GM12864 (cell line): ENCODE measurements around the gene CYB5RL.

Experiments
- DNase-seq: peaks from one replicate; pipeline ENCODE4 v3.0.0-alpha.2; 2011; ENCODE audit warnings: low read depth
- H3K4me3 ChIP-seq: 2 replicates; pipeline ENCODE4 v1.5.1; 2011; ENCODE audit warnings: mild to moderate bottlenecking, low read depth, low read length, control low read depth
- TF ChIP-seq, protein P1 (sequence below): IDR thresholded peaks from 2 replicates; pipeline ENCODE4 v1.5.1; 2011; ENCODE audit warnings: low read depth, mild to moderate bottlenecking, moderate library complexity, low read length, control low read depth, inconsistent platforms; ENCODE audit errors: missing control alignments

The CYB5RL gene

DNA sequence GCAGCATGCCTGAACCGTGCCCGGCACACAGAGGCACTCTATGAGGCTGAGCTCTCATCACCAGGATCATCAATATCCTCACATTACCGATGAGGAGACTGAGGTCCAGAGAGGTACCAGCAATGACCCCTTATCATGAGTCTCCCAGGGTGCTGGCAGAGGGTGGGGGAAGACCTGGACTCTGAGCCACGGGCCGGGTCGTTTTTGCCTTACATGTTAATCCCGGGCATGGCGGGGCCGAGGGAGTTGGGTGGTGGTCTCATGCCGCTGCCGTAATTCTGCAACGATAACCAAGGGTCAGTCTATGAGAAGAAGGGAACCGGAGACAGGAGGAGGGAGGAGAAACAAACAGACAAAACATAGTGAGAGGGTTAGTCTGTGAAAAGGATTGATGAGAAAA is 43.2 kb upstream of the CYB5RL start:
- TF ChIP-seq, protein P1, sequence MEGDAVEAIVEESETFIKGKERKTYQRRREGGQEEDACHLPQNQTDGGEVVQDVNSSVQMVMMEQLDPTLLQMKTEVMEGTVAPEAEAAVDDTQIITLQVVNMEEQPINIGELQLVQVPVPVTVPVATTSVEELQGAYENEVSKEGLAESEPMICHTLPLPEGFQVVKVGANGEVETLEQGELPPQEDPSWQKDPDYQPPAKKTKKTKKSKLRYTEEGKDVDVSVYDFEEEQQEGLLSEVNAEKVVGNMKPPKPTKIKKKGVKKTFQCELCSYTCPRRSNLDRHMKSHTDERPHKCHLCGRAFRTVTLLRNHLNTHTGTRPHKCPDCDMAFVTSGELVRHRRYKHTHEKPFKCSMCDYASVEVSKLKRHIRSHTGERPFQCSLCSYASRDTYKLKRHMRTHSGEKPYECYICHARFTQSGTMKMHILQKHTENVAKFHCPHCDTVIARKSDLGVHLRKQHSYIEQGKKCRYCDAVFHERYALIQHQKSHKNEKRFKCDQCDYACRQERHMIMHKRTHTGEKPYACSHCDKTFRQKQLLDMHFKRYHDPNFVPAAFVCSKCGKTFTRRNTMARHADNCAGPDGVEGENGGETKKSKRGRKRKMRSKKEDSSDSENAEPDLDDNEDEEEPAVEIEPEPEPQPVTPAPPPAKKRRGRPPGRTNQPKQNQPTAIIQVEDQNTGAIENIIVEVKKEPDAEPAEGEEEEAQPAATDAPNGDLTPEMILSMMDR = no peak
- no peak overlapping the region for H3K4me3 ChIP-seq
- no peak for DNase-seq

DNA sequence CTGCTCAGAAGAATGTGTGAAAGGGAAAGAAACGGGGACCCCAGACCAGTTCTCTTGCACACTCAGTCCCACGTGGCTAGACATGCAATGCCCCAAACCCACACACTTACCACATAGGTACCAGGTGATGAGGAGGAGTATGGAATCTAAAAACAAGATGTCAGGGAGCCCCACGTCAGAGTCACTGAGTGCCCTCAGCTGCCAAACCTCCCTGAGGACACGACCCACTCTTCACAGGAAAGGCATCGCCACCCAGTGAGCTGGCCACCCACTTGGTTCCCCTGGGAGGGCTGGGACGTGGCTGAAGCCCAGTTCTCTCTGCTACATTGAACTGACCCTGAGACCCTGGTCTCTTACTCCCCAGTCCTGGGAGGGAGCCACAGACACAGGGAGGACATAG is 41.5 kb upstream of the CYB5RL start:
- no peak overlapping the region for H3K4me3 ChIP-seq
- TF ChIP-seq, protein P1 = no peak

DNA sequence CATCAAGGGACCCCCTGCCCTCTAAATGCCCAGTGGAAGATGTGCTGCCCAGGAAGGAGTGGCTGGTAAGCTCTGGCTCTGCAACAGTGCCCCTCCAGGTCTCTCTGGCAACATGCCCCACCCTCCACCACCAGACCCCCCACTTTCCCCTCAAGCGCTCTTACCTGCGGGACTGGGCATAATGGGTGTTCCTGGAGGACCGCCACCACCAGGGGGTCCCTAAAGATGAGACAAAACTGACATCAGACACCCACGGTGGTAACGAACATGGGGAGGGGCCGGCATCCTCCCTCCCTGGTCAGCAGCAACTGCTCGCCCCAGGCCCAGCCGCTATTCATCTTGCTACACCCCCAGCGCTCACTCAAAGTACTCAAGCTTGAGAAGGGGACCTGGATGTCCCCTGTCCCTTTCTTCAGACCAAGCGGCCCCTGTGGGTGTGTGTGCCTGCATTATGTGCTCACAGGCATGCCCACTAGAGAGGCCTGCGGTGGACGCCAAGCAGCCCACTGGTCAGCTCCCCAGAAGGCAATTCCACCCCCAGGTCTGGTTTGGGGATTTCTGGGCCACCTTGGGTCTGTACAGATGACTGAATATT is 41.0 kb upstream of the CYB5RL start:
- no peak for DNase-seq
- no peak overlapping the region for H3K4me3 ChIP-seq
- TF ChIP-seq, protein P1 = no peak

More for the DNA sequence above, 41.5 kb upstream of the CYB5RL start:
- no peak for DNase-seq

DNA sequence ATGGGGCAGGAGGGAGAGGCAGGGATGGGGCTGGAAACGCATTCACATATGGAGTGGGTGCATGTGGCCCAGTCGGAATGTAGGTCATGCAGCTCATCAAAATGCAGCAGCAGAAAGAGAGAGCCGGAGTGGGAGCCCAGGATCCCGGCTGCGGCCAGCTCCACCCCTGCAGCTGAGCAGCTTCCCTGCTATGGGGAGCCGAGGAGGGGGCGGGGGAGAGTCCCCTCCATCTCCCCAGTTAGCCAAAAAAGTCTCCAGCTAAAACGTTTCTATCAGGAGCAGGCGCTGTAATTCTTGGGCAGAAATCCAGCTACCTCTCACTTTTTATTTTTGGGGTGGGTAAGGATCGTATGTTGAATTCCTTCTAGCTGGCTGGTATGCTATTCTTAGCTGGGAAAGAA is 39.8 kb upstream of the CYB5RL start:
- H3K4me3 ChIP-seq = no peak overlapping the region
- TF ChIP-seq, protein P1 = no peak

DNA sequence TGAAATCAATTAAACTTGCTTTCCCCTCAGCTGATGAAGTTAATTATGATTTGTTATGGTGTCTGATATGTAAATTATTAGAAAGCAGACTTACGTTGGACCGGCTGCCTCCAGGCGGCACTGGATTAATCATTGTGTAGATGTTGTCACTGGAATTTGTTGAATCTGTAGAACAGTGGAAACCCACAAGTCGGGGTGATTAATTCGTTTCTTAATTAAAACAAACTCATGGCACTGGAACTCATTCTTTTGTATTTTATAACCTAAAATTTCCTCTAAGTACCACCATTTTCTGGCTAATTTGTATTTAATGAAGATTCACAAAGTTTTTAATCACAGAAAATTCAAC is 39.2 kb upstream of the CYB5RL start:
- TF ChIP-seq, protein P1 = no peak
- no peak overlapping the region for H3K4me3 ChIP-seq
- no peak for DNase-seq

More for the DNA sequence above, 39.8 kb upstream of the CYB5RL start:
- no peak for DNase-seq

DNA sequence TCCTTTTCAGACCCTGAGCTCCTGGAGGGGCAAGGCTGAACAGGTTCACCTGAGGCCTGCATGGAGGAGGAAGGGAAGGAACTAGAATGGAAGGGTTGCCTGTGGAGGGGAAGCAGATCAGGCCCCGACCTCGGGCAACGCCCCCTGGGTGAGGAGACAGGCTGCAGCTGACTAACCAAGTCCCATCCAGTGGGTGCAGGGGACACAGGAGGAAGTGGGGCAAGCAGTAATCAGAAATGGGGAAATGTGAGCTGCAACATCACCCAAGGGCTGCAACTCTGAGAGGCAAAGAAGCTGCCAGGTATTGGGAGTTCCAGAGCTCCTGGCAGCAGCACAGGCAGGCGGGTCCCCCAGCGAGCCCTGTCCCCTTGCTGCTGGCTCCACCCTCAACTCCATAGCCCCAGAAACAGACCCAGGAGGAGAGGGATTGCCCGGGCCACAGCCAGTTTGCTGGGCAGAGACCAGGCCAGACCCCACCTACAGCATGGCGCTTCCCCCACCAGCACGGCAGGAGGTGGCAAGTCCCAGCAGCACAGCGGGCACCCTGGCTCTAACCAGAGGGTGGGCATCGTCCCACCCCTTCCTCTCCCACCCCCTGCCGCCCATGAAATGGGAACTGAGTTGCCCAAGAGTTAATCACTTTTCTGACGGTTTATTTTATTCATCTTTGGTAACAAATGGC is 38.7 kb upstream of the CYB5RL start:
- DNase-seq = no peak
- TF ChIP-seq, protein P1 = no peak
- no peak overlapping the region for H3K4me3 ChIP-seq

DNA sequence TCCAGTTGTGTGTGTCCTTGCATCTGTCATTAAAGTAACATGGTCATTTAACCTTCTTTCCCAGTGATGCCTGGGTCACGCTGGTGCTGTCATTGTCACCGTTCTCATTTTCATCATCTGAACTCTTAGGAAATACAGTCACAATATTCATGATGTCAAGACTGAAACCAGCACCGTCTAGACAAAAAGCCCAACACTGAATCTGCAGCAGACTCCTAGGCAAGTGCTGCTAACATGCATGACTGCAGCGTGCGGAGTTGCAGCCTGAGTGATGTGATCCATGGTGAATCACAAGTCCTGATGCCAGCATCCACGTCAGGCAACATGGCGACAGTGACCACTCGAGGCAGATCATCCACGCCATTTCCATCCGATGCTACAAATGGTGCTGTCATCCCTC is 37.8 kb upstream of the CYB5RL start:
- no peak for DNase-seq
- no peak overlapping the region for H3K4me3 ChIP-seq
- TF ChIP-seq, protein P1 = no peak
